ENCODE data around the gene FRMD8. TPM values are rescaled to one million over a fixed set of nuclear protein-coding genes. Genes with fewer than 3 reads are reported as not detected.

Gene FRMD8
- polyA plus RNA-seq, 3 donors = 33.7 to 41.2 (median 35.4) TPM

DNA sequence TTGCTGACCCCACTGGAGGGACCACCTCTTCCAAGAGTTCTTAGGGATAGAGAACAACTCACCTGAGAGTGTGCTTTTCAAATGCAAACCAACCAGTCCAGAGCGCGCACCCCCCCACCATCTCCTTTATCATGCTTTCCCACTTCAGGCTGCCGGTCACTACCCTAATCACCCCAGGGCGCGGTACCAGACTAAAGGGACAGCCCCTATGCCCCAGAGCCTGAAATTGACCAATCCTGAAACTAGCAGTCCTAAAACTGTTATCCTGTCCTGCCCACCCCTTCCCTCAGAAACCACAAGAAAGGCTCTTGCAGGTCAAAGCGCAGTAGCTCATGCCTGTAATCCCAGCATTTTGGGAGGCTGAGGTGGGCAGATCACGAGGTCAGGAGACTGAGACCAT is 73.1 kb downstream of the FRMD8 start:
- H3K4me3 ChIP-seq (replicated peaks in 1 of 3; ENCODE audit: low read depth in 2 of 3, low read length in 3 of 3) = no peak overlapping the region
- no peak overlapping the region for H3K27ac ChIP-seq (ENCODE audit: low read depth in 1 of 2, low read length in 2 of 2)
- TF ChIP-seq, protein P1, sequence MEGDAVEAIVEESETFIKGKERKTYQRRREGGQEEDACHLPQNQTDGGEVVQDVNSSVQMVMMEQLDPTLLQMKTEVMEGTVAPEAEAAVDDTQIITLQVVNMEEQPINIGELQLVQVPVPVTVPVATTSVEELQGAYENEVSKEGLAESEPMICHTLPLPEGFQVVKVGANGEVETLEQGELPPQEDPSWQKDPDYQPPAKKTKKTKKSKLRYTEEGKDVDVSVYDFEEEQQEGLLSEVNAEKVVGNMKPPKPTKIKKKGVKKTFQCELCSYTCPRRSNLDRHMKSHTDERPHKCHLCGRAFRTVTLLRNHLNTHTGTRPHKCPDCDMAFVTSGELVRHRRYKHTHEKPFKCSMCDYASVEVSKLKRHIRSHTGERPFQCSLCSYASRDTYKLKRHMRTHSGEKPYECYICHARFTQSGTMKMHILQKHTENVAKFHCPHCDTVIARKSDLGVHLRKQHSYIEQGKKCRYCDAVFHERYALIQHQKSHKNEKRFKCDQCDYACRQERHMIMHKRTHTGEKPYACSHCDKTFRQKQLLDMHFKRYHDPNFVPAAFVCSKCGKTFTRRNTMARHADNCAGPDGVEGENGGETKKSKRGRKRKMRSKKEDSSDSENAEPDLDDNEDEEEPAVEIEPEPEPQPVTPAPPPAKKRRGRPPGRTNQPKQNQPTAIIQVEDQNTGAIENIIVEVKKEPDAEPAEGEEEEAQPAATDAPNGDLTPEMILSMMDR (IDR thresholded peaks at IDR 0.05) = no peak
- Mint-ChIP-seq H3K36me3 (peaks cover 0 to 4% of the 10 kb centered on the region in 2 donors), H3K4me1 (peaks cover 26% of the 10 kb centered on the region), H3K9me3 (peaks cover 0 to 4% (median 0%) of the 10 kb centered on the region in 7 donors), H3K4me3 (no peak overlapping the region), H3K27ac (no peak overlapping the region), H3K27me3 (ENCODE audit: low read depth in 3 of 3) (peaks cover 0 to 4% (median 0%) of the 10 kb centered on the region in 3 donors)
- H3K9ac ChIP-seq (ENCODE audit: insufficient read depth, low read length, poor library complexity, severe bottlenecking) = no peak overlapping the region
- no peak for DNase-seq
- no peaks in the 10 kb centered on the region for H3K27me3 ChIP-seq (ENCODE audit: control insufficient read depth in 2 of 2, insufficient read depth in 2 of 2, low read length in 2 of 2)
- intact Hi-C loops (cut with micrococcal nuclease) = no loop called here
- WGBS (ENCODE audit: insufficient coverage) = 77% methylated on average over 7 of the region's 7 CpGs
- no peak overlapping the region for H2AFZ ChIP-seq (ENCODE audit: insufficient read depth, low read depth, low read length, poor library complexity, severe bottlenecking)
- H3K36me3 ChIP-seq (replicated peaks in 1 of 2; ENCODE audit: control insufficient read depth in 1 of 2, insufficient read depth in 2 of 2, low read length in 2 of 2) = no peaks in the 10 kb centered on the region
- no peaks in the 10 kb centered on the region for H3K9me3 ChIP-seq (replicated peaks in 1 of 2; ENCODE audit: control insufficient read depth in 1 of 2, insufficient read depth in 1 of 2, low read length in 2 of 2)
- no peaks in the 10 kb centered on the region for H3K79me2 ChIP-seq (ENCODE audit: insufficient read depth, low read length)
- H4K20me1 ChIP-seq (ENCODE audit: insufficient read depth, low read length) = peaks cover 5% of the 10 kb centered on the region
- no peak overlapping the region for H3K4me2 ChIP-seq (replicated peaks; ENCODE audit: extremely low read depth, low read length, poor library complexity, severe bottlenecking)
- peaks cover 9 to 10% of the 10 kb centered on the region in 2 donors for H3K4me1 ChIP-seq (ENCODE audit: control insufficient read depth in 1 of 2, insufficient read depth in 2 of 2, low read length in 2 of 2)

Small RNA genes lying within 50 kb of the gene (small RNA-seq; reads per million reads assigned to genes)
- not detected for gene RF01684 (ENCODE audit: insufficient read length, low read depth)

Other genes starting within 250 kb of the FRMD8 start
- under 1 TPM in 1 of 3 donors, not detected in 2; 0.64 TPM for gene SPDYC, start 216.4 kb upstream of the FRMD8 start, polyA plus RNA-seq
- gene CAPN1, start 204.7 kb upstream of the FRMD8 start, polyA plus RNA-seq = 100 to 1,000 TPM; 128 to 140 (median 129) TPM
- gene POLA2, start 124.7 kb upstream of the FRMD8 start, polyA plus RNA-seq = 1 to 10 TPM; 4.0 to 8.3 (median 5.2) TPM
- 10 to 100 TPM in 2 of 3 donors, 1 to 10 TPM in 1; 5.4 to 15.6 (median 10.1) TPM for gene CDC42EP2, start 71.8 kb upstream of the FRMD8 start, polyA plus RNA-seq
- gene DPF2, start 52.8 kb upstream of the FRMD8 start, polyA plus RNA-seq = 10 to 100 TPM; 35.7 to 39.0 (median 35.9) TPM
- 1 to 10 TPM; 1.7 to 3.7 (median 2.8) TPM for gene TIGD3, start 31.9 kb upstream of the FRMD8 start, polyA plus RNA-seq
- gene SLC25A45, start 4.0 kb upstream of the FRMD8 start, polyA plus RNA-seq = 10 to 100 TPM in 1 of 3 donors, 1 to 10 TPM in 2; 3.7 to 11.3 (median 4.1) TPM
- gene NEAT1, start 36.2 kb downstream of the FRMD8 start, polyA plus RNA-seq = 100 to 1,000 TPM in 1 of 3 donors, 1 to 10 TPM in 1, under 1 TPM in 1; 0.90 to 293 (median 1.3) TPM
- gene MALAT1, start 112.4 kb downstream of the FRMD8 start, polyA plus RNA-seq = 100 to 1,000 TPM; 263 to 815 (median 554) TPM
- gene SCYL1, start 138.4 kb downstream of the FRMD8 start, polyA plus RNA-seq = 10 to 100 TPM; 18.6 to 71.6 (median 29.7) TPM
- gene LTBP3, start 171.7 kb downstream of the FRMD8 start, polyA plus RNA-seq = 10 to 100 TPM in 1 of 3 donors, 1 to 10 TPM in 2; 3.4 to 19.4 (median 4.6) TPM
- 10 to 100 TPM; 48.5 to 65.1 (median 56.2) TPM for gene ZNRD2, start 183.8 kb downstream of the FRMD8 start, polyA plus RNA-seq
- 100 to 1,000 TPM in 1 of 3 donors, 10 to 100 TPM in 2; 51.3 to 139 (median 70.8) TPM for gene FAM89B, start 185.9 kb downstream of the FRMD8 start, polyA plus RNA-seq
- 100 to 1,000 TPM in 1 of 3 donors, 10 to 100 TPM in 2; 29.6 to 507 (median 42.6) TPM for gene EHBP1L1, start 189.4 kb downstream of the FRMD8 start, polyA plus RNA-seq
- 1 to 10 TPM in 1 of 3 donors, not detected in 2; 4.3 TPM for gene KCNK7, start 209.2 kb downstream of the FRMD8 start, polyA plus RNA-seq
- gene MAP3K11, start 227.6 kb downstream of the FRMD8 start, polyA plus RNA-seq = 100 to 1,000 TPM in 1 of 3 donors, 10 to 100 TPM in 2; 20.8 to 116 (median 32.0) TPM
- gene PCNX3, start 229.1 kb downstream of the FRMD8 start, polyA plus RNA-seq = 10 to 100 TPM in 1 of 3 donors, 1 to 10 TPM in 1, under 1 TPM in 1; 0.58 to 36.4 (median 1.7) TPM

Measured in CD14-positive monocyte (primary cell).